HG03196 (cell line): ENCODE measurements around the gene C16orf92.
"Not testable (repeated sequence)": the region's sequence is repeated elsewhere in the genome, so short reads cannot be mapped to it uniquely, and the experiment has no call there.

Source experiments
- ATAC-seq: cut with Tn5 transposase; IDR thresholded peaks from one replicate; pipeline ENCODE4 v1.9.1; 2021; ENCODE audit not compliant: unreplicated experiment

C16orf92 gene

GRCh38 chr16:30024451-30024850 is 1.5 kb downstream of the C16orf92 start:
- ATAC-seq: no peak

DNA sequence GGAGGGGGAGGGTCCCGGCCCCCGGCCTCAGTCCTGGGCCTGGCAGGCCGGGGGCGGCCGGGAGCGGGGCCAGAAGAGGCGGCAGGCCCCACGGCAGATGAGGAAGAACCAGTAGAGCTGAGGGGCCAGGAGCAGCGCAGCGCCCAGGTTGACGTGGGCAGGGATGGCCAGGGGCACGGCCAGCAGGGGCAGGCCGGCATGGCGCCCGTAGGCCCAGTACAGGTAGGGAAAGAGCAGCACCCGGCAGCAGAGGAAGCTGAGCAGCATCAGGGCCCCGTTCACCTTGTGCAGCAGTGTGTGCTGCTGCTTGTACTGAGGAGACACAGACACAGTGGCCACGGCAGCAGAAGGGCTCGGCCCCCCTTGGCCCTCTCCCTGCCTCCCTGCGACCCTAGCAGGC is 2.2 kb downstream of the C16orf92 start:
- ATAC-seq: no peak

DNA sequence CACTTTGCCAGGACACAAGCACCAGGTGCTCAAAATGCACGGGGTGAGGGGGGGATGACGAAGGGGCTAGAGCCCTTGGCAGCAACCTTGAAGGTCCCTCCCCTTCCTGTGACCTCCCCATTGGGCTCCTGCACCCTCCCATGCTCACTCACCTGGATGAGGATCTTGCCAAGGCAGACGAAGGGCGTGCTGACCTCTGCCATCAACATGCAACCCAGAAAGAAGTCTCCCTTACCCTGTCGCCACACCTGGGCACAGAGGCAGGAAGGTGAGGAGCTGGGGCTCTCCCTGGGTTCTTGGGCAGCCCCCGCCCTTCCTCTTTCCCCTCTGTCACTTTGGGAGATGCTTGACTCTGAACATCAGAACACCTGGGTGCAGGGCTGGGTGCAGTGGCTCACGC is 2.6 kb downstream of the C16orf92 start:
- ATAC-seq: no peak

GRCh38 chr16:30026449-30026848 is 3.5 kb downstream of the C16orf92 start:
- no peak for ATAC-seq

GRCh38 chr16:30027588-30028437 is 4.8 kb downstream of the C16orf92 start:
- no peak for ATAC-seq

DNA sequence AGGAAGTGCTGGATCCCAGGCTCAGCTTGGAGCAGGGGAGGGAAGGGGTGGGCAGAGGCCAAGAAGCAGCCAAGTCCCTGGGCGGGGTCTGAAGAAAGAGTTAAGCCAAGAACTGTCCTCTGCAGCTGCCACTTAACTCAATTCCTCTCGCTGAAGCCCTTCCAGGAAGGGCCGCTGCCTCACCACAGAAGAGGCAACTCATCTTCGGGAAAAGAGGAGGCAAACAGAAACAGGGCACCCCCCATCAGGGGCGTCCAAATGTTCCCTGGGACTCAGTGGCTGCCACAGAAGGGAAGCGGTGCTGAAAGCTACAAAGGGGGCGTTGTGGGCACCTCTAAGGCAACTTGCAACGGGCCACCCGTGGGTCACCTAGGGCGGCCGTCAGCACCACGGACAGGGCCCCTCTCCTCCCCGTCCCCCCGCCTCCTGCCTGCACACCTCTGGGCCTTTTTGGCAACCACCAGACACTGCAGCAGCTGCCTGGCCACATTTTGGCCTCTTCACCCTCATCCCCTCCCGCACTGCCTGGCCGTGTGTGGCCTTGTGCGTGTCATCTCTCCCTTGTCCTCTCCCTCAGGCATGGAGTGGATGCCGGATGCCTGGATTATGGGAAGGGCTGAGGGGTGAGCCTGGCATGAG is 5.6 kb downstream of the C16orf92 start:
- no peak for ATAC-seq

DNA sequence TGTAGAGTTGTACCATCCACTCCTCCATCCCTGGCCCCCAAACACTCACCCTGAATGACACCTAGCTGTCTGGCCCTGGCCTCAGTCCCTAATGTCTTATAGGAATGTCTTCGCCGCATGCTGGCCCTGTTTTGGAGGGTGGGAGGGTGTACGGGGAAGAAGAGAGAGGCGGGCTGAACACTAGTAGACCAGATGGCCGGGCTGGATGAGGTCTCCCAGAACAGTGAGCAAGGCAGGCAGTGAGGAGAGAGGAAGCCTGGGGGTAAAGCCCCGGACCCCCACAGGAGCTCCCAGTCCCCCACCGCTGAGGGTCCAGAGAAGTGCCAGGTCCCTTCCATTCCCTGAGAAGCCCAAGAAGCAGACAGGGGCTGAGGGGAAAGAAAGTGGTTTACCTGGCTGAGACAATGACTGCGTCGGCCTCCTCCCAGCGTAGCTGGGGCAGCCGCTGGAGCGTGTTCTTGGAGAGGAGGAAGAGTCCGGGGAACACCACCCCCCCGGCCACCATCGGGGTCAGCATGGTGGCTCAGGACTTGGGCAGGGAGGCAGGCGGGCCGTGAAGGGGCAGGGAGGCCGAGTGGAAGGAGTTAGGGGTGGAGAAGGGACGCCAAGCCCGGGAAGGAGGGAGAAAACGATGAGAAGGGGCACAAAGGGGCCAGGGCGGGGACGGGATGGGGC is 7.2 kb downstream of the C16orf92 start:
- ATAC-seq: no peak

DNA sequence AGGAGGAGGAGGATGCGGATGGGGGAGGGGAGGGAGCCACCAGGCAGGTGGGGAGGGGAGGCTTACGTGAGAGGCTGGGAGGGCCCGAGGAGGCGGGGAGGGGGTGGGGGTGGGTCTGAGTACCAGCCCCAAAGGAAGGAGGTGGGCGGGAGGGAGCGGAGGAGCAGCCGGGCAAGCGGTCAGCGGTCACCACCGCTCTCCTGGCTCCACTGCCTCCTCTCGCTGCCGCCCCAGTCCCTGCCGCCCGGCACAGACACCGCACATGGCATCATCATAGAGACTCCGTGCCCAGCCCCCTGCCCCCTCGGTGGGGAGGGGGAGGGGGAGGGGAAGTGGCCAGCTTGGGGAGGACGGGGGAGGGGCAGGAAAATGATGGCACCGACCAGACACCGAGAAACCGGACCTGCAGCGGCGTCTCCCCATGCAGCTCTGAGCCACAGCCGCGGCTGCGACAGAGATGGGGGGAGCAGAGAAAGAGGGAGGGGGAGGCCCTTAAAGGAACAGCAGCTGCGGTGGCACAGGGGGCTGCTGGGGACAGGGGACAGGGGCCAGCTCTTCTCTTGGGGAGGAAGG is 7.9 kb downstream of the C16orf92 start, which contains the start of gene TLCD3B:
TLCD3B (minus strand) TSS at position 431 of the 573 bp plus-strand sequence. CDS start 744 bp downstream, outside the sequence.
- no peak for ATAC-seq

GRCh38 chr16:30031477-30031918 is 8.5 kb downstream of the C16orf92 start:
- ATAC-seq: no peak

GRCh38 chr16:30032083-30032819 is 9.3 kb downstream of the C16orf92 start:
- no peak for ATAC-seq

GRCh38 chr16:30033270-30033669 is 10.3 kb downstream of the C16orf92 start:
- ATAC-seq: no peak

DNA sequence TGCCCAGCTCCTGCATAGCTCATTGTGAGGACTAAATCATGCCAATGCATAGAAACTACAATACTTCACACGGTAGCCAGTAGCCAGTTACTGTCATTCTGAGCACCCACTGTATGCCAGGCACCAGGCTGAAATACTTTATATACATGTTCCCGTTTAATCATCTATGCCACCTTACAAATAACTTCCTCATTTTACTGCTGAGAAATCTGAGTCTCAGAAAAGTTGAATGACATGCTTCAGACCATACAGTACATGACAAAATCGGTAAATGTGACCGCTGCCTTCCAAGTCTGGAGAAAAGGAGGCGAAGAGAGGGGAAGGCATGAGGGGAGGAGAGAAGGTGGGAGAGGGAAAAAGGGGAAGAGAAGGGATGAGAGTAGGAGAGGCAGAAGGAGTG is 17.2 kb downstream of the C16orf92 start:
- ATAC-seq: no peak

GRCh38 chr16:30040690-30041089 is 17.7 kb downstream of the C16orf92 start:
- not testable (repeated sequence) for ATAC-seq

DNA sequence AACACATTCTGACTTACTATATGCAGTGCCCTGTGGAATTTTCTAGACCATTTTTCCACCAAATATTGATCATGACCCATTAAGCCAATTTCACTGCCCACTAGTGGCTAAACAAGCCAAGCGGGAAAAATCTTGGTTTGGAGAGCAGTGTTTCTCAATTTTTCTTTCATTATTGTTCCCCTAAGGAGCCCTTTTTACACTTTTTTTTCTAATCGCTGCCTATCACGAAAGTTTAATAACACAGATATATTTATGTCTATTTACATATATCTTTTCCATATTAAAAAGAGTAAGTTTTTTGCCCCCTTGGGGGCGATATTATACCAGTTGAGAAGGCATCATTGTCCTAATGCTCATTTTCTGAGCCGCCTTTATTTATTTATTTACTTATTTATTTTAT is 18.8 kb downstream of the C16orf92 start:
- ATAC-seq: no peak

GRCh38 chr16:30046178-30046577 is 23.2 kb downstream of the C16orf92 start:
- ATAC-seq: no peak

GRCh38 chr16:30046588-30046987 is 23.6 kb downstream of the C16orf92 start:
- ATAC-seq: no peak

DNA sequence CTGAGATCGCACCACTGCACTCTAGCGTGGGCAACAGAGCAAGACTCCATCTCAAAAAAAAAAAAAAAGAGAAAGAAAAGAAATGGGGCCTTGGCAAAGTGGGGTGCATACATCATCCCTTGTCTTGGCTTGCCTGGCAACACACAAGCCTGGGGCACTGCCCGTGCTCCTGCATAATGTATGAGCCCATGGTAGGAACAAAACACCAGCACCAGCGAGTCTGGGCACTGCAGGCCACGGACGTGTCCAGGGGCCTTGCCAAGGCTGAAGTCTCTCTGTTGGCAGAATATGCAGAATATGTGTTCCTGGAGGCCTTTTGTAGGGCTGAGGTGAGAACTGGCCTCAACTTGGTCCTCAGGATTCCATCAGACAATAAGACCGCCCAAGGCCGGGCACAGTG is 26.9 kb downstream of the C16orf92 start:
- no peak for ATAC-seq

GRCh38 chr16:30051518-30051917 is 28.5 kb downstream of the C16orf92 start:
- ATAC-seq: no peak

DNA sequence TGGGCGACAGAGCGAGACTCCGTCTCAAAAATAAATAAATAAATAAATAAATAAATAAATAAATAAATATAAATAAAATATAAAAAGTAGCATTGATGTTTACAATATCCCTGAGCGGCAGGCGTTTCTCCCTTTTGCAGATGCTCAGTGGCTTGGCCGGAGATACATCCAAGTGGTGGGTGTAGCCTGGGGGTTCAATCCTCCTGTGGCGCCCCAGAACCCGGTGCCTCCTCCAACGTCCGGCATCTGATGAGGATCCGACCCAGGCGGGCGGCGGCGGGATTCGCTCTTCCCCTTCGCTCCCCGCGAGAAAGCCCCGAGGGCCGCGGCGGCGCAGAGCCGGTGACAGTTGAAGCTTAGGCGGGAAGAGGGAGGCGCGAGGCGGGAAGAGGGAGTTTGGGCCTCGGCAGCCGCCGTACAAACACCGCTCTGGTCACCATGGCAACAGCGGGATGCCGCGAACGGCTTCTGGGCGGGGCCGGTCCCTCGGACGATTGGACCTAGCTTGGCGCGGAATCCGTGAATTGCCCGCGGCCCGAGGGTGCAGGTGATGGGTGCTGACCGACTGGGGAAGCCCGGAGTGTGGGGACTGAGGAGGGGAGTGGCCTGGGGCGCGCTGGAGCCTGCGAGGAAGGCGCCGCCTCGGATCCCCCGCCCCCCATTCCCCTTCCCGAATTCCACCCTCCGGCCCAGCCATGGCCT is 29.8 kb downstream of the C16orf92 start:
- ATAC-seq: peak; percentile 64

DNA sequence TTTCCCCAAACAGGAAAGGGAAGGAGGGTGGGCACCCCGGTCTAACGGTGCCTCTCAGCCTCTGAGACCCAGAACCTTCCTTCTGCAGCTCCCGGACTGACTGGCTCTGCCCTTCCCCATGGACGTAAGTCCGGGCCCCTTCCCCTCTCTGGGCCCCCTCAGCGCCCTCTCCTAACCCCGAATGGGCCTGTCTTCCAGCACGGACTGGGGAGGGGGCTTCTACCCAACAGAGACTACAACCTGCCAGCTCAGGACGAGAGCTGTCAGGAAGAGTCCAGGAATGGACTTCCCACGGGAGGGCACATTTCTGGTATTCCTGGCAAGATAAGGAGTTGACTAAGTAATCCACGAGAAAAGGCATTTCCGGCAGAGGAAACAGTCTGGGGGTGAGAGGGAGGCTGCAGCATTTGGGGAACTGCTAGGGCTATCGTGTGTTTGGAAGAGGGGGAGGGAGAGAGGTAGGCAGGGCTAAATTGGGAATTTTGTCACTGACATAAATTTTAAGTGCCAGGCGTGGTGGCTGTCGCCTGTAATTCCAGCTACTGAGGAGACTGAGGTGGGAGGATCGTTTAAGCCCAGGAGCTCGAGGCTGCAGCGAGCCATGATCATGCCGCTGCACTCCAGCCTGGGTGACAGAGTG is 30.5 kb downstream of the C16orf92 start:
- ATAC-seq: peak; percentile 14
